Lung (tissue), 12 donors: ENCODE results near the gene PCDH19. TPM values are rescaled to one million over a fixed set of nuclear protein-coding genes. Genes with fewer than 3 reads are reported as not detected.

Experiments used
- ATAC-seq: fragments of 200-7000 bp; cut with Tn5 transposase; one replicate; pipeline ENCODE4 v1.9.1; 2020; ENCODE audit warnings: moderate number of reproducible peaks; ENCODE audit not compliant: insufficient read depth, low FRiP score
- DNase-seq, 3 donors: peaks; one replicate each; pipeline ENCODE4 v3.0.0-alpha.2; 2013 to 2017
- H3K27ac ChIP-seq, 2 donors: one replicate each; pipeline ENCODE4 v1.5.1; 2013; ENCODE audit warnings: mild to moderate bottlenecking in 2 of 2, moderate library complexity in 2 of 2, control low read depth in 1 of 2, inconsistent platforms in 1 of 2, low read depth in 1 of 2, low read length in 1 of 2
- H3K27me3 ChIP-seq, 3 donors: one replicate each; pipeline ENCODE4 v1.5.1; 2013; ENCODE audit warnings: low read length in 2 of 3; ENCODE audit not compliant: control insufficient read depth in 3 of 3, insufficient read depth in 3 of 3
- H3K36me3 ChIP-seq, 4 donors: one replicate each; pipeline ENCODE4 v1.5.1; 2013; ENCODE audit warnings: low read length in 4 of 4, mild to moderate bottlenecking in 1 of 4, moderate library complexity in 1 of 4; ENCODE audit not compliant: control insufficient read depth in 4 of 4, insufficient read depth in 4 of 4
- H3K4me1 ChIP-seq, 5 donors: one replicate each; pipeline ENCODE4 v1.5.1; 2013; ENCODE audit warnings: low read length in 5 of 5, mild to moderate bottlenecking in 2 of 5, moderate library complexity in 1 of 5; ENCODE audit not compliant: control insufficient read depth in 5 of 5, insufficient read depth in 5 of 5
- H3K4me3 ChIP-seq: one replicate; pipeline ENCODE4 v1.5.1; 2013; ENCODE audit warnings: mild to moderate bottlenecking, control low read depth, moderate library complexity
- H3K9ac ChIP-seq, 2 donors: one replicate each; pipeline ENCODE4 v1.5.1; 2013; ENCODE audit warnings: low read length in 2 of 2, control low read depth in 1 of 2; ENCODE audit not compliant: insufficient read depth in 1 of 2
- H3K9me3 ChIP-seq, 4 donors: one replicate each; pipeline ENCODE4 v1.5.1; 2013; ENCODE audit warnings: low read length in 3 of 4, mild to moderate bottlenecking in 1 of 4, moderate library complexity in 1 of 4; ENCODE audit not compliant: control insufficient read depth in 4 of 4, insufficient read depth in 3 of 4
- CTCF ChIP-seq: IDR thresholded peaks from 2 replicates; pipeline ENCODE4 v1.5.1; 2012; ENCODE audit warnings: mild to moderate bottlenecking; ENCODE audit errors: control extremely low read depth, extremely low read depth
- WGBS, 2 donors: extraction: QIAGEN DNeasy Blood & Tissue Kit; methylation state at CpG; one replicate each; pipeline ENCODE4 v1.1.7; 2013; 5-methylcytosine and 5-hydroxymethylcytosine counted together
- polyA plus RNA-seq, 2 donors: library from polyadenylated mRNA; stranded (reverse); fragments of 200-250 nt; gene quantifications; one replicate each; pipeline ENCODE4 v1.2.1, GENCODE V29; 2013
- total RNA-seq, 2 donors: library from RNA; depleted of rRNA in 1 of 2; stranded (reverse); fragments of >200 nt in 1 of 2; gene quantifications; one replicate each; pipeline ENCODE4 v1.2.1, GENCODE V29; 2014 to 2021
- donor health status: control.
- donor health status: control.
- donor health status: Bipolar disorder and iron deficiency.
- donor health status: healthy.
- donor health status: DM: yes; HTN: yes; CAD: no.

Gene PCDH19
- total and polyA plus RNA-seq, 4 donors: 0.01 to 0.97 (median 0.19) TPM

GRCh38 chrX:100263650-100264049, 146.4 kb downstream of the PCDH19 start:
- Histone ChIP-seq H3K27ac (no peak overlapping the region), H3K4me1 (no peaks in the 10 kb centered on the region), H3K9ac (no peak overlapping the region), H3K36me3 (no peaks in the 10 kb centered on the region), H3K9me3 (no peaks in the 10 kb centered on the region), H3K27me3 (peaks cover 0 to 8% (median 0%) of the 10 kb centered on the region in 3 donors), H3K4me3 (no peak overlapping the region)
- ATAC-seq (no peak), DNase-seq (no peak)
- TF ChIP-seq CTCF: no peak
- 55 to 91% methylated on average over 3 of the region's 3 CpGs for WGBS, 2 donors

- DNase-seq (no peak), ATAC-seq (no peak)
- Histone ChIP-seq H3K4me3 (no peak overlapping the region), H3K9me3 (peaks cover 0 to 3% (median 0%) of the 10 kb centered on the region in 4 donors), H3K27ac (no peak overlapping the region), H3K9ac (no peak overlapping the region), H3K4me1 (no peaks in the 10 kb centered on the region), H3K27me3 (peaks cover 0 to 2% (median 0%) of the 10 kb centered on the region in 3 donors), H3K36me3 (no peaks in the 10 kb centered on the region)
- no peak for TF ChIP-seq CTCF
- WGBS, 2 donors: 59 to 81% methylated on average over 4 of the region's 4 CpGs
These were observed 161.1 kb downstream of the PCDH19 start for GRCh38 chrX:100248885-100249493.

GRCh38 chrX:100247826-100248225, 162.2 kb downstream of the PCDH19 start:
- no peak overlapping the region for H3K4me3 ChIP-seq
- H3K36me3 ChIP-seq: no peaks in the 10 kb centered on the region
- H3K27me3 ChIP-seq: peaks cover 0 to 2% (median 0%) of the 10 kb centered on the region in 3 donors
- DNase-seq: no peak
- no peaks in the 10 kb centered on the region for H3K4me1 ChIP-seq
- H3K9me3 ChIP-seq: peaks cover 0 to 5% (median 0%) of the 10 kb centered on the region in 4 donors
- no peak overlapping the region for H3K9ac ChIP-seq
- H3K27ac ChIP-seq: no peak overlapping the region
- TF ChIP-seq CTCF: no peak
- ATAC-seq: no peak

- WGBS, 2 donors: 64 to 91% methylated on average over 1 of the region's 1 CpG
- peaks cover 0 to 2% (median 0%) of the 10 kb centered on the region in 4 donors for H3K9me3 ChIP-seq
- no peaks in the 10 kb centered on the region for H3K36me3 ChIP-seq
These were observed 165.4 kb downstream of the PCDH19 start for GRCh38 chrX:100244681-100245080.

More at GRCh38 chrX:100244681-100245080, 165.4 kb downstream of the PCDH19 start:
- DNase-seq (no peak), ATAC-seq (no peak)
- no peak for TF ChIP-seq CTCF
- no peak overlapping the region for H3K4me3 ChIP-seq
- peaks cover 0 to 6% (median 2%) of the 10 kb centered on the region in 3 donors for H3K27me3 ChIP-seq
- no peak overlapping the region for H3K27ac ChIP-seq
- no peak overlapping the region for H3K9ac ChIP-seq
- no peaks in the 10 kb centered on the region for H3K4me1 ChIP-seq
